IMR-90 (cell line): ENCODE measurements around the gene SLC24A3. TPM values are rescaled to one million over a fixed set of nuclear protein-coding genes. Genes with fewer than 3 reads are reported as not detected.

Source experiments
- ATAC-seq: fragments of 200-7000 bp; cut with Tn5 transposase; 2 replicates; pipeline ENCODE4 v1.9.1; 2020; ENCODE audit warnings: low read depth, mild to moderate bottlenecking, moderate library complexity
- BruUV-seq: library from RNA; stranded (reverse); fragments of 400-500 nt; replicated peaks from 2 replicates; lab custom pipeline; 2021; lab: Mats Ljungman, UMichigan
- CTCF ChIA-PET: fragments of 300-600 bp; formaldehyde crosslinking; extraction: SDS; loops from one replicate; lab custom pipeline; 2021; ENCODE audit warnings: antibody characterized with exemption; lab: Yijun Ruan, JAX
- POLR2A ChIA-PET: fragments of 300-600 bp; sonication (Branson Sonifier 250); formaldehyde crosslinking; loops from one replicate; lab custom pipeline; 2022; ENCODE audit warnings: antibody characterized with exemption; ENCODE audit not compliant: unreplicated experiment; lab: Charles Lee
- DNase-seq: peaks from one replicate; pipeline ENCODE4 v3.0.0; 2013
- H2AFZ ChIP-seq: replicated peaks from 2 replicates; pipeline ENCODE3; 2013; ENCODE audit warnings: low read length, mild to moderate bottlenecking; ENCODE audit not compliant: poor library complexity
- H2AK5ac ChIP-seq: 2 replicates; pipeline ENCODE4 v1.6.1; 2013; ENCODE audit warnings: low read depth, low read length, inconsistent platforms
- H2AK9ac ChIP-seq: replicated peaks from 2 replicates; pipeline ENCODE3; 2013; ENCODE audit warnings: mild to moderate bottlenecking, low read depth, low read length, moderate library complexity; ENCODE audit not compliant: poor library complexity
- H2BK120ac ChIP-seq: 2 replicates; pipeline ENCODE4 v1.6.1; 2013; ENCODE audit warnings: low read depth, low read length, inconsistent platforms
- H2BK15ac ChIP-seq: 3 replicates; pipeline ENCODE4 v1.6.1; 2013; ENCODE audit warnings: low read depth, low read length, inconsistent platforms
- H2BK20ac ChIP-seq: 2 replicates; pipeline ENCODE4 v1.6.1; 2013; ENCODE audit warnings: low read depth, mild to moderate bottlenecking, inconsistent platforms, low read length, moderate library complexity
- H2BK5ac ChIP-seq: 2 replicates; pipeline ENCODE4 v1.6.1; 2013; ENCODE audit warnings: mild to moderate bottlenecking, low read depth, low read length, inconsistent platforms; ENCODE audit not compliant: poor library complexity, severe bottlenecking
- H3K14ac ChIP-seq: replicated peaks from 2 replicates; pipeline ENCODE4 v1.6.1; 2013; ENCODE audit warnings: low read depth, low read length, inconsistent platforms
- H3K18ac ChIP-seq: 2 replicates; pipeline ENCODE4 v1.6.1; 2013; ENCODE audit warnings: low read depth, low read length, control low read depth
- H3K23ac ChIP-seq: 2 replicates; pipeline ENCODE4 v1.6.1; 2013; ENCODE audit warnings: low read depth, low read length, inconsistent platforms
- H3K27ac ChIP-seq: 2 replicates; pipeline ENCODE4 v1.5.1; 2013; ENCODE audit warnings: mild to moderate bottlenecking, control low read depth, low read length; ENCODE audit not compliant: insufficient read depth
- H3K27me3 ChIP-seq: 2 replicates; pipeline ENCODE4 v1.6.1; 2013; ENCODE audit warnings: low read length; ENCODE audit not compliant: control insufficient read depth, insufficient read depth
- H3K36me3 ChIP-seq: 2 replicates; pipeline ENCODE4 v1.6.1; 2013; ENCODE audit warnings: low read length, mixed read lengths; ENCODE audit not compliant: control insufficient read depth, insufficient read depth
- H3K4ac ChIP-seq: 2 replicates; pipeline ENCODE4 v1.6.1; 2013; ENCODE audit warnings: low read depth, low read length, inconsistent platforms
- H3K4me1 ChIP-seq: 2 replicates; pipeline ENCODE4 v1.6.1; 2013; ENCODE audit warnings: low read length, mixed read lengths; ENCODE audit not compliant: control insufficient read depth, insufficient read depth
- H3K4me2 ChIP-seq: 2 replicates; pipeline ENCODE4 v1.6.1; 2013; ENCODE audit warnings: low read depth, mild to moderate bottlenecking, control low read depth, low read length, moderate library complexity
- H3K4me3 ChIP-seq: 2 replicates; pipeline ENCODE4 v1.5.1; 2013; ENCODE audit warnings: low read depth, mild to moderate bottlenecking, control low read depth, low read length, moderate library complexity; ENCODE audit not compliant: insufficient read depth
- H3K56ac ChIP-seq: 2 replicates; pipeline ENCODE4 v1.6.1; 2013; ENCODE audit warnings: low read length, inconsistent platforms; ENCODE audit not compliant: insufficient read depth; ENCODE audit errors: extremely low read depth
- H3K79me1 ChIP-seq, 2 experiments: 2 replicates each; pipeline ENCODE4 v1.6.1; 2013; ENCODE audit warnings: low read length in 2 of 2, inconsistent platforms in 1 of 2, low read depth in 1 of 2
- H3K9ac ChIP-seq: 2 replicates; pipeline ENCODE4 v1.6.1; 2013; ENCODE audit warnings: low read depth, low read length, control low read depth
- H3K9me1 ChIP-seq: 2 replicates; pipeline ENCODE4 v1.6.1; 2013; ENCODE audit warnings: low read length, inconsistent platforms; ENCODE audit not compliant: insufficient read depth
- H3K9me3 ChIP-seq: 2 replicates; pipeline ENCODE4 v1.6.1; 2013; ENCODE audit warnings: low read length; ENCODE audit not compliant: control insufficient read depth, insufficient read depth
- H4K20me1 ChIP-seq: 2 replicates; pipeline ENCODE4 v1.6.1; 2013; ENCODE audit warnings: low read length, inconsistent platforms; ENCODE audit not compliant: insufficient read depth
- H4K5ac ChIP-seq: 2 replicates; pipeline ENCODE4 v1.6.1; 2013; ENCODE audit warnings: mild to moderate bottlenecking, low read depth, low read length, control low read depth
- H4K8ac ChIP-seq, 2 experiments: 2 replicates each; pipeline ENCODE4 v1.6.1; 2013; ENCODE audit warnings: low read depth in 2 of 2, low read length in 2 of 2, control low read depth in 1 of 2, inconsistent platforms in 1 of 2
- H4K91ac ChIP-seq: 2 replicates; pipeline ENCODE4 v1.6.1; 2013; ENCODE audit warnings: low read depth, low read length, inconsistent platforms; ENCODE audit not compliant: insufficient read depth
- BHLHE40 ChIP-seq: fragments of 150-350 bp; IDR thresholded peaks from 2 replicates; pipeline ENCODE4 v1.6.1; 2016; ENCODE audit warnings: mild to moderate bottlenecking, low read depth, low read length
- CEBPB ChIP-seq: IDR thresholded peaks from 2 replicates; pipeline ENCODE4 v1.6.1; 2012; ENCODE audit warnings: low read depth, low read length, improper control_type of control experiment
- CHD1 ChIP-seq: IDR thresholded peaks from 2 replicates; pipeline ENCODE4 v1.6.1; 2012; ENCODE audit warnings: low read depth, low read length, improper control_type of control experiment
- ELK1 ChIP-seq: fragments of 150-350 bp; IDR thresholded peaks from 2 replicates; pipeline ENCODE4 v1.6.1; 2016; ENCODE audit warnings: low read depth, mild to moderate bottlenecking, low read length, moderate library complexity, borderline replicate concordance
- FOS ChIP-seq: fragments of 150-350 bp; IDR thresholded peaks from 2 replicates; pipeline ENCODE4 v1.6.1; 2016; ENCODE audit warnings: low read depth, low read length
- MAFK ChIP-seq: IDR thresholded peaks from 2 replicates; pipeline ENCODE4 v1.6.1; 2012; ENCODE audit warnings: low read depth, low read length, improper control_type of control experiment
- MAZ ChIP-seq: IDR thresholded peaks from 2 replicates; pipeline ENCODE4 v1.6.1; 2012; ENCODE audit warnings: low read depth, mild to moderate bottlenecking, low read length, improper control_type of control experiment, moderate library complexity, borderline replicate concordance
- MXI1 ChIP-seq: IDR thresholded peaks from 2 replicates; pipeline ENCODE4 v1.6.1; 2012; ENCODE audit warnings: low read depth, mild to moderate bottlenecking, low read length, moderate library complexity, borderline replicate concordance
- NFE2L2 ChIP-seq: fragments of 150-350 bp; IDR thresholded peaks from 2 replicates; pipeline ENCODE4 v1.6.1; 2016; ENCODE audit warnings: low read depth, mild to moderate bottlenecking, low read length
- POLR2A ChIP-seq: IDR thresholded peaks from 2 replicates; pipeline ENCODE4 v1.6.1; 2012; ENCODE audit warnings: mild to moderate bottlenecking, low read depth, low read length
- RAD21 ChIP-seq: IDR thresholded peaks from 2 replicates; pipeline ENCODE4 v1.6.1; 2012; ENCODE audit warnings: low read length, improper control_type of control experiment
- RCOR1 ChIP-seq: IDR thresholded peaks from 2 replicates; pipeline ENCODE4 v1.6.1; 2012; ENCODE audit warnings: mild to moderate bottlenecking, low read length, improper control_type of control experiment; ENCODE audit not compliant: insufficient replicate concordance
- RFX5 ChIP-seq: IDR thresholded peaks from 2 replicates; pipeline ENCODE4 v1.8.0; 2012; ENCODE audit warnings: low read depth, mild to moderate bottlenecking, low read length, moderate library complexity
- SMC3 ChIP-seq: fragments of 150-350 bp; IDR thresholded peaks from 2 replicates; pipeline ENCODE4 v1.6.1; 2016; ENCODE audit warnings: low read depth, mild to moderate bottlenecking, antibody characterized with exemption, low read length, moderate library complexity
- USF2 ChIP-seq: fragments of 150-350 bp; IDR thresholded peaks from 2 replicates; pipeline ENCODE4 v1.6.1; 2017; ENCODE audit warnings: mild to moderate bottlenecking, antibody characterized with exemption, low read length, low read depth
- WGBS, 2 experiments: methylation state at CpG; one replicate each; pipeline versions ENCODE4 v1.1.5 to v1.1.7; 2013; ENCODE audit warnings: missing lambda C conversion rate in 2 of 2; ENCODE audit not compliant: insufficient read length in 1 of 2; ENCODE audit errors: extremely low coverage in 2 of 2; 5-methylcytosine and 5-hydroxymethylcytosine counted together
- dilution Hi-C: fragments of 300-500 bp; cut with HindIII; formaldehyde crosslinking; loops from one replicate; pipeline ENCODE4 v1.14.3; 2018; ENCODE audit warnings: low sequenced_read_pairs; ENCODE audit not compliant: unreplicated experiment
- in situ Hi-C: fragments of 300-500 bp; cut with MboI; formaldehyde crosslinking; loops from 3 replicates; pipeline ENCODE4 v1.14.3; 2019; ENCODE audit warnings: low sequenced_read_pairs, inconsistent platforms, mixed read lengths
- intact Hi-C: fragments of 100-400 bp; cut with micrococcal nuclease; formaldehyde crosslinking; loops from 2 replicates; pipeline ENCODE4 v1.10.0; 2022
- polyA plus RNA-seq, 3 experiments: library from polyadenylated mRNA; depleted of rRNA; stranded (reverse); fragments of >200 nt; gene quantifications; 2 replicates each; pipeline ENCODE4 v1.2.3, GENCODE V29; 2012; ENCODE audit warnings: low replicate concordance in 1 of 3
- total RNA-seq: library from RNA; depleted of rRNA; stranded (reverse); fragments of >200 nt; gene quantifications from 2 replicates; pipeline ENCODE4 v1.2.3, GENCODE V29; 2012
- TF ChIP-seq, protein P1 (sequence below): conservative IDR thresholded peaks from 2 replicates; pipeline ENCODE4 v1.5.1; 2012; ENCODE audit warnings: mild to moderate bottlenecking, low read depth, low read length, improper control_type of control experiment

SLC24A3 gene
- total and polyA plus RNA-seq, 2 of the 4 experiments (the other 2 are of a cell fraction), result not detected

GRCh38 chr20:19446246-19446645 is 233.8 kb downstream of the SLC24A3 start:
- Histone ChIP-seq H4K20me1 (no peaks in the 10 kb centered on the region), H3K14ac (no peak overlapping the region), H2BK5ac (no peak overlapping the region), H3K4ac (no peak overlapping the region), H2AFZ (no peak overlapping the region), H2AK9ac (no peak overlapping the region), H3K18ac (no peak overlapping the region), H2BK15ac (no peak overlapping the region), H3K4me3 (no peak overlapping the region), H3K79me1 (no peaks in the 10 kb centered on the region), H3K4me1 (no peaks in the 10 kb centered on the region), H3K9me3 (no peaks in the 10 kb centered on the region), H3K23ac (no peak overlapping the region), H3K56ac (no peak overlapping the region), H3K27me3 (no peaks in the 10 kb centered on the region), H3K9ac (no peak overlapping the region), H2AK5ac (no peak overlapping the region), H3K4me2 (no peak overlapping the region), H3K27ac (no peak overlapping the region), H4K5ac (no peak overlapping the region), H2BK120ac (no peak overlapping the region), H4K91ac (no peak overlapping the region), H2BK20ac (no peak overlapping the region), H3K9me1 (no peaks in the 10 kb centered on the region), H3K36me3 (no peaks in the 10 kb centered on the region), H4K8ac (no peak overlapping the region)
- ChIA-PET POLR2A (no interaction called here), CTCF (no interaction called here)
- 57% methylated on average over 3 of the region's 4 CpGs; no CpG with 5 or more reads in 1 of the 2 experiments for WGBS, 2 experiments
- dilution Hi-C loops (no loop called here), intact Hi-C loops (no loop called here), in situ Hi-C loops (no loop called here)
- ATAC-seq, result no peak
- TF ChIP-seq MAZ, result no peak
- no peak for TF ChIP-seq RFX5
- no peak for TF ChIP-seq USF2
- no peak for TF ChIP-seq POLR2A
- no peak for TF ChIP-seq MAFK
- no peak for TF ChIP-seq RAD21
- TF ChIP-seq MXI1, result no peak
- TF ChIP-seq CEBPB, result no peak
- TF ChIP-seq FOS, result no peak
- no peak for TF ChIP-seq CHD1
- no peak for TF ChIP-seq RCOR1
- no peak for TF ChIP-seq BHLHE40
- TF ChIP-seq, protein P1, sequence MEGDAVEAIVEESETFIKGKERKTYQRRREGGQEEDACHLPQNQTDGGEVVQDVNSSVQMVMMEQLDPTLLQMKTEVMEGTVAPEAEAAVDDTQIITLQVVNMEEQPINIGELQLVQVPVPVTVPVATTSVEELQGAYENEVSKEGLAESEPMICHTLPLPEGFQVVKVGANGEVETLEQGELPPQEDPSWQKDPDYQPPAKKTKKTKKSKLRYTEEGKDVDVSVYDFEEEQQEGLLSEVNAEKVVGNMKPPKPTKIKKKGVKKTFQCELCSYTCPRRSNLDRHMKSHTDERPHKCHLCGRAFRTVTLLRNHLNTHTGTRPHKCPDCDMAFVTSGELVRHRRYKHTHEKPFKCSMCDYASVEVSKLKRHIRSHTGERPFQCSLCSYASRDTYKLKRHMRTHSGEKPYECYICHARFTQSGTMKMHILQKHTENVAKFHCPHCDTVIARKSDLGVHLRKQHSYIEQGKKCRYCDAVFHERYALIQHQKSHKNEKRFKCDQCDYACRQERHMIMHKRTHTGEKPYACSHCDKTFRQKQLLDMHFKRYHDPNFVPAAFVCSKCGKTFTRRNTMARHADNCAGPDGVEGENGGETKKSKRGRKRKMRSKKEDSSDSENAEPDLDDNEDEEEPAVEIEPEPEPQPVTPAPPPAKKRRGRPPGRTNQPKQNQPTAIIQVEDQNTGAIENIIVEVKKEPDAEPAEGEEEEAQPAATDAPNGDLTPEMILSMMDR, result no peak
- no peak for TF ChIP-seq NFE2L2
- TF ChIP-seq ELK1, result no peak
- no peak for TF ChIP-seq SMC3
- BruUV-seq, result no TSS peak
- DNase-seq, result no peak
